Stimulated activated CD4-positive, alpha-beta T cell treated with anti-CD3 and anti-CD28 coated beads, Interleukin-4, amount 100 ng/mL, for 1 hour (primary cell): ENCODE data around the gene VIT.

Experiments
- DNase-seq: peaks from one replicate; pipeline ENCODE4 v3.0.0-alpha.2; 2020

The VIT gene

GRCh38 chr2:36770542-36771287 is 74.2 kb downstream of the VIT start:
- peak; percentile 26 for DNase-seq

- DNase-seq: no peak
These were observed 75.2 kb downstream of the VIT start for GRCh38 chr2:36771671-36772070.

- no peak for DNase-seq
These were observed 77.4 kb downstream of the VIT start for GRCh38 chr2:36773947-36774346.

- no peak for DNase-seq
These were observed 78.8 kb downstream of the VIT start for GRCh38 chr2:36775261-36775660.

GRCh38 chr2:36775806-36776205 is 79.3 kb downstream of the VIT start:
- no peak for DNase-seq

- no peak for DNase-seq
These were observed 80.8 kb downstream of the VIT start for GRCh38 chr2:36777272-36777671.

DNA sequence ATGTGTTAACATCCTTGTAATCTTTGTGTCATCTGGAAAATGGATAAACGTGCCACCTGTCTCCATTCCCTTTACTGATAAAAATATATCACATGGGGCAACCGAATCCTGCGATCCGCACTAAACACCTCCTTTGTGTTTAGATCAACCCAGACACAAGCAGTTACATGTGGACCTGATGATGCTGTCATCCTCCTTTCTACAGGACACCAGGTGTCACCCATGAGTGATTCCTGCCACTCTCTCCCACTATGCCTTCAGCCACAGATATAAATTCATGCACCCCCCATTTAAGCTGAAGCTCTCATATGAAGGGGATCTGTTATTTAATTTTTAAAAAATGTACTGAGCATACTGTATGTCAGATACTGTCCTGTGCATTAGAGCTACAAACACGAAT is 81.3 kb downstream of the VIT start:
- DNase-seq: no peak

GRCh38 chr2:36779462-36779861 is 83.0 kb downstream of the VIT start:
- DNase-seq: no peak

- DNase-seq: no peak
These were observed 83.8 kb downstream of the VIT start for GRCh38 chr2:36780231-36780839.

DNA sequence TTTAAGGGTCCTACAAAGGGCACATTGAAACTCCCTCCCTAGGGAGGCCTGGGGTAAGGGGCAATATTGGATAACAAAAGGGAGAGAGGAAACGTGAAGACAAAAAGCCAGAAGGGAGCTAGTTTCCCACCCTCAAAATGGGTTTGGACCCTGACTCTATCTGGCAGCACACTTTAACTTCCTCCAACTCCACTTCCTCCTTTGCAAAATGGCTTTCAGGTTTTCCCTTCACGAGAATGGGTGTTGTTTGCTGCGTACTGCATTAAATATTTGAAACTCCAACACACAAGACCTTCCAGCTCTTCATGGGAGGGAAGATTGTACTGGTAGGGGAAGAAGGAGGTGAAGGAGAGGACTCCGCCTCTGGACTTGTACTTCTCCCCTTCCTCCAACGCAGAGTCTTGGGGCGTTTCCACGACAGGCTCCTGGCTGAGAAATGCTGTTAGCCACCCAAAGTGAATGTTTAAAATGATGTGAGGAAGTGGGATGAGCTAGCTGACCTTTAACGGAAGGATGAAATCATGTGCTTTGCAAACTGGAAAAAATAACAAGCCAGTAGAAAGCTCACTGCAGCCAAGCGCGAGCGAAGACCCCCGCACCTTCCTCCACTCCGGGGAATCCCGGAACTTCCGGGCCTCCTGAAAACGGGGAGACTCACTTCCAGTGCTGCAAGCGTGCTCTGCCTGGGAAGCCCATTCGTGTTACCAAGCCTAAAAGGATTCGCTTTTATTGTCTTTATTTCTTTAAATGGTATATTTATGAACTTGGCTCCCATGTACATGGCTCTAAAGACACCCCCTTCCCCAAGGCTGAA is 85.6 kb downstream of the VIT start:
- DNase-seq: no peak

DNA sequence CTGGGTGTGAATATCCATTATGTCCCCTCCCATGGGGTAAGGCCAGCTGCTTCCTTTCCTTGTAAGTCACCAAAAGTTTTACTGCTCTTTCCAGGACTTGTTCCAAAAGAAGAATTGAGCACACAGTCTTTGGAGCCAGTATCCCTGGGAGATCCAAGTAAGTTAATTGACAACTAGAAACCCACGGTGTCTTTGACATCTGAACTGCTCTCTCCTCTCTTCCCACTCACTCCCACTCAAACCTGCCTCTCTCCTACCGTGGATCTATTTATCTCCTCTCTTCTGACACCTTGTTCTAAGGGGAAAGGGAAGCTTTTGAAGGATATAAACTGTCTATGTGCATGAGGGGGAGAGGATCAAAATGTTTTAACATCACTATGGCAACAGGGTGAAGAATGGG is 86.7 kb downstream of the VIT start:
- DNase-seq: no peak

DNA sequence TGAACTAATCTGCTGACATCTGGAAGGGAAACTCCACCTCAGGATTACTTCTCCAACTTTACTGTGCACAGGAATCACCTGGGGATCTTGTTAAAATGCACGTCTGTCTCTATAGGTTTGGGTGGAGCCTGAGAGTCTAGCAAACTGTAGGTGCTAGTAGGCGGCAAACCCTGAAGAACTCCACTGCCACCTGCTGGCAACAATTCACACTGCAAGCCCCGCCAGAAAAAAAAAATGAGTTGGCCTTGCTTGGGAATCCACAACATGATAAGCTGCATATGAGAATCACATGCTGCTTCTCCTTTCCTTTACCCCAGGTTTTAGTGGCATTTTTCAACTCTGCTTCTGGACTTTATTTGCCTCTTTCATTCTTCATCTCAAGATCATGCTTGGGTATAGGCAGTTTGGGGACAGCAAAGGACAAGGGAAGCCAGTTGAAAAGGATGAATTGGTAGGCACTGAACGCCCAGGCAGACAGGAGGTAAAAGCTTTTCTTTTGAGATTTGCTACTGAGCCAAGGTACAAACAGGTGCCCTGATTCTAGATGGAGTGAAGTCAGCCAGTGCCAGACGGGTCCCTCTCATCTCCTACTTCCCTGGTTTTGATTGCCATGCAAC is 88.8 kb downstream of the VIT start:
- DNase-seq: peak; percentile 63

DNA sequence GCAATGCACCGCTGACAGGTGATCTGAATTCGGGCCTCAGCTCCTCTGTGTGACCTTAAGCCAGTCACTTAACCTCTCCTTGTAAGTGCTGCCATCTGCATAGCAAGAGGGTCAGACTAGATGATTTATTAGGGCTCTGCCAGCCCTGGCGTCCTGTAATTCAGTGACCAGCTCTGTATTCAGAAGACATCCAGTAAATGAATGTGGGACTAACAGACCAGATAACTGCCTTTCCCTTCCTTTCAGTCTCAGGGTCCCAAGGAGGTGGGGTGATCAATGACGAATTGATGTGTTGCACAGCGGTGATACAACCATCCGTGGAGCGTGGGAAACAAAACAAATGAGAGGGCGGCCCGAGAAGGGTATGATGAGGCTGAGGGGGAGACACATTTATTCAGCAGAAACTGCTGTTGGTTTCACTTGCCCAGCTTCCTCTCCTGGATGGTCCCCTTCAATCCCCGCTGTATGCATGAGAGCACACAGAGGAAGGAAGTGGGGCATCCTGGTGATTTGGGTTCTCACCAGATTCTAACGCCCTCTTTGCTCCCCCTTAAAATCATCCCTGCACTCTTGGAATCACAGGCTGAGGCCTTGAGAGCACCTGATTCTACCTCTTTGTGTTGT is 92.8 kb downstream of the VIT start:
- DNase-seq: no peak

DNA sequence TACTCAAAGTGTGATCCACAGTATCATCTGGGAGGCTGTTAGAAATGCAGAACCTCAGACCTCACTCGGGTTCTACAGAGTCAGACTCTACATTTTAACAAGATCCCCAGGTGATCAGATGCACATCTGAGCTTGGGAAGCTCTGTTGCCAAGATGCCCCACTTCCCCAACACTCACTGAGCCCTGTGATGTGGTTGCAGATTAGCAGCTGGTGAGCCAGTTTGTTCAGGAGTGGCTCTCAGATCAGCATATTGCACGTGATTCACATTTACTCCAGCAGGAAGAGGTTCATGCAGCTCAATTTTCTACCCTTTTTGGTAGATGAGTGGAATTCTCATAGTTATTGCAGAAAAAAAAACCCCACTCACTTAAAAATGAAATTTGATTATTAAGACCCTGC is 96.4 kb downstream of the VIT start:
- no peak for DNase-seq

DNA sequence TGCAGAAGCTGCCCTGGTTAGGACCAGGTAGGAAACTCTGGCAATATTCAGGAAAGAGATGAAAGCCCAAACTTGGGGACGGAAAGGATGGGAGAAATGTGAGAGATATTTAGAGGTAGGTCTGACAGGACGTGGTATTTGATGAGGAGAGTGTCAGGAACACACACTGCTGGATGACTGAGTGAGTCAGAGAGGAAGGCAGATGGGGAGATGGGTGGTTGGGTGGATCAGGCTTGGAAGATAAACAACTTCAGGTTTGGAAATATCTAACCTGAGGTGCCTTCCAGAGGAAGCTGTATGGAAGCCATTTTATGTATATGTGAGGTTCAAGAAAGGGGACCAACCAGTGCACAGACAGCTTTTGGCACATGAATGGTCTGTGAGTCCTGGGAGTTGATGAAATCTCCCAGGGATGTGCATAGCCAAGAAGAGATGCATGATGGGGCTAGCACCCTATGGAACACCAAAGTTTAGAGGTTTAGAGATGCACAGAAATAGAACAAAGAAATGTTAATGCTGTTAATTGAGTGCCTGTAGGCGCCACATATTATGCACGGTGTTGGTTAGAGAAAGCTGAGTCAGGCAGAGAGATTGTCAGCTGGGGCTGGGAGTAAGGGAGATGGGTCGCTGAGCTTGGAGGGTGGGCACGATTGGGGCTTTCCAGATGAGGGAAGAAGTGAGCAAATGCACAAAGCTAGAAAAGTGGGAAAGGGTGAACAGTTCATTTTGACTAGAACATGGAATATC is 101.0 kb downstream of the VIT start:
- no peak for DNase-seq

DNA sequence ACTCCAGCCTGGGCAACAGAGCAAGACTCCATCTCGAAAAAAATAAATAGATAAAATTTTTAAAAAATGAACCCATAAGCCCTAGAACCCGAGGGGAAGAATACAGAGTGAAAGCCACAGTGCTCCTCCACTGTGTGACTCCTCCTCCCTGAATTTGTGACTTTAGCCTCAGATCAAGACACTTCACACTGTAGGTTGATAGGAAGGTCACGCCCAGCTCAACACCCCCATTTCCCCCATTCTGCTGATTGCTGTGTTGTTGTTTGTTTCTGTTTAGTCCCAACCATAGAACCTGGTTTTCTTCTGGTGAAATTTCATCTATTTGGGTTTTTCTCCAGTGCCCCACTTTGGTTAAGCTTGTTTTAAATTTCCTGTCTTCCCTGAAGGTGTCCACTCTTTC is 102.2 kb downstream of the VIT start:
- no peak for DNase-seq

DNA sequence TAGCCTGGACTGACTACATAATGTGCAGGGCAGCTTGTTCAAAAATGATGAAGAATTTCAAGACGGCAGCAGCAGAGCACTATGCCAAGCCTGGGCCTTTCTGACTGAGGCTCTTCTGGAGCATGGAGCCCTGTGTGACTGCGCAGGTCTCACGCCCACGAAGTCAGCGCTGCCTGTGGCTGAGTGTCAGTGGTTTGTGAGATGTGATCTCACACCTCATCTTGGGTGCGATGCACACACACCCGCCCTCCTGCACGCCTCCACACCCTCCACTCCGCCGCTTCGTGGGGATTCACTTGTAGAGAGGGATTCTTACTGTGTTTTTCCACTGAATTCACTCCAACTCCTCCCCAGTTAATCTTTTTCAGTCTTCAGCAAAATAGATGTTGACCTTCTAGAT is 103.9 kb downstream of the VIT start:
- DNase-seq: peak; percentile 44

DNA sequence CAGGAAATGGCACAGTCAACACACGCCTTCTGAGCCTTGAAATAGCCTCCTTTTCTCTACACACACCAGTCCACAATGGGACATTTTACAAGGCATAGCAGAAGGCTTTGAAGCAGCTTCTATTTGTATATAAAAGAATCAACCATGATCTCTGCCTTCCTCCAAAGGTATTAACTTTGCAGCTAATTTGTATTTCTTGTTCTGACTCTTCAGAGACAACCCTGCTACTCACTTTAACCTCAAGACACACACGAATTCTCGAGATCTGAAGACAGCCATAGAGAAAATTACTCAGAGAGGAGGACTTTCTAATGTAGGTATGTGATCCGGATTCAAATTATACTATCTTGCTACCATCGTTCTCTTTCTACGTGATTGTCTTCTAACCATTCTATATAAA is 104.6 kb downstream of the VIT start:
- DNase-seq: no peak

DNA sequence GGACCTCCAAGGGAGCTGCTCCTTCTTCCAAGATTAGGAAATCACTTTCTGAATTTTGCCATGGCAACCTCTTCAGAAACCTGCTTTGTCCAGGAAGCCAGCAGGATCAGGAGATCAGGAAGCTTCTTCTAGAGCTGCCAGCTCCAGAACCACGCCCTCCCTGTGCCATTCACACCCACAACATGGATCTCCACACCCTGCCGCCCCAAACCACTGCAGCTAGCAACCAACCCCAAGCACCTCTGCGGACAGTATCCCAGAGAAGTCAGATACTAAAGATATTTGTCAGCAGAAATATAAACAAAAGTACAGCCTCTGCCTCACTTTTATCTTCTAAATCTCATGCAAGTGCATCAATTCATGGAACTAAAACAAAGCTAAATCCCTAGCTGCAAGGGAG is 106.4 kb downstream of the VIT start:
- no peak for DNase-seq

DNA sequence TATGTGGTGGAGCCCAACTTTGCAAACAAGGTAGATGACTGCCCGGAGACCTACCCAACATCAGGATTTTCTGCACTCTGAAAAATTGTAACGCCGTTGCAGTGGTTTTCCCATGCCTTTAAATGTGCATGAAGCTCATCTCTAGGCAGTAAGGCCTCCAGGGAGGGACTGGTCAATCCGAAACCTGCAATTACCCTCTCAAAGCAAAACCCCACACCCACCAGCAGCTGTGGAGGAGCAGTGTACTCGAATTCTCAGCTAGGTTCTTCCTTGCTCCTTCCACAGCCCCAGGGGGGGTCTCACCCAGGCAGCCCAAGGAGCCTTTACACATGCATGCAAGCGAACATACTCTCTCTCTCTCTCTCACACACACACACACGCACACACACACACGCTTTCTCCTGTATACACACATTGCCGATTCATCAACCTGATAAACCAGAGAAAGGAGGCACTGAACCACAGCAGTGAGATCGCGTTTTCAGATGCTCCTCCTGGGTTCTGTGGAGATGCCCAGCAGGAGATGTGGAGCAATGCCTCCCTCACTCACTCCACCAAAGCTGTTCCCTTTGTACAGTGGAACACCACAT is 109.2 kb downstream of the VIT start:
- DNase-seq: no peak

- no peak for DNase-seq
These were observed 110.8 kb downstream of the VIT start for GRCh38 chr2:36807223-36807886.
